ENCODE data around the gene TP53AIP1.

The TP53AIP1 gene

GRCh38 chr11:128942817-128943427 is at the start of gene TP53AIP1:
Gene TP53AIP1, minus strand, starts transcription at chr11:128942871. Its CDS starts 5,053 bp downstream, at chr11:128937818.
- DNase-seq: no peak

GRCh38 chr11:128988242-128988970 is 45.7 kb upstream of the TP53AIP1 start:
- no peak for DNase-seq

- DNase-seq: no peak
These were observed 43.2 kb upstream of the TP53AIP1 start for GRCh38 chr11:128985880-128986279.

- DNase-seq: no peak
These were observed 40.4 kb upstream of the TP53AIP1 start for GRCh38 chr11:128983023-128983422.

GRCh38 chr11:128981254-128981653 is 38.6 kb upstream of the TP53AIP1 start:
- no peak for DNase-seq

- no peak for DNase-seq
These were observed 28.0 kb upstream of the TP53AIP1 start for GRCh38 chr11:128970598-128971190.

- DNase-seq: no peak
These were observed 26.2 kb upstream of the TP53AIP1 start for GRCh38 chr11:128968916-128969315.

- DNase-seq: no peak
These were observed 24.9 kb upstream of the TP53AIP1 start for GRCh38 chr11:128967578-128967977.

- DNase-seq: no peak
These were observed 22.8 kb upstream of the TP53AIP1 start for GRCh38 chr11:128965485-128965884.

GRCh38 chr11:128964463-128964930 is 21.8 kb upstream of the TP53AIP1 start:
- DNase-seq: no peak

- no peak for DNase-seq
These were observed 21.2 kb upstream of the TP53AIP1 start for GRCh38 chr11:128963744-128964325.

- DNase-seq: no peak
These were observed 20.2 kb upstream of the TP53AIP1 start for GRCh38 chr11:128962896-128963295.

- no peak for DNase-seq
These were observed 19.0 kb upstream of the TP53AIP1 start for GRCh38 chr11:128961645-128962044.

- no peak for DNase-seq
These were observed 14.5 kb upstream of the TP53AIP1 start for GRCh38 chr11:128957202-128957482.

- no peak for DNase-seq
These were observed 13.9 kb upstream of the TP53AIP1 start for GRCh38 chr11:128956401-128957201.

- DNase-seq: no peak
These were observed 13.0 kb upstream of the TP53AIP1 start for GRCh38 chr11:128955636-128956035.

GRCh38 chr11:128953151-128953550 is 10.5 kb upstream of the TP53AIP1 start:
- no peak for DNase-seq

GRCh38 chr11:128949791-128950454 is 7.3 kb upstream of the TP53AIP1 start:
- DNase-seq: no peak

GRCh38 chr11:128948583-128948982 is 5.9 kb upstream of the TP53AIP1 start:
- no peak for DNase-seq

- no peak for DNase-seq
These were observed 5.1 kb upstream of the TP53AIP1 start for GRCh38 chr11:128947773-128948172.

- no peak for DNase-seq
These were observed 4.0 kb upstream of the TP53AIP1 start for GRCh38 chr11:128946648-128947047.

GRCh38 chr11:128943428-128943976 is 831 bp upstream of the TP53AIP1 start:
- no peak for DNase-seq
